ENCODE measurements around the gene PLK5.
"Not testable (repeated sequence)": the region's sequence is repeated elsewhere in the genome, so short reads cannot be mapped to it uniquely, and the experiment has no call there.

PLK5 gene

DNA sequence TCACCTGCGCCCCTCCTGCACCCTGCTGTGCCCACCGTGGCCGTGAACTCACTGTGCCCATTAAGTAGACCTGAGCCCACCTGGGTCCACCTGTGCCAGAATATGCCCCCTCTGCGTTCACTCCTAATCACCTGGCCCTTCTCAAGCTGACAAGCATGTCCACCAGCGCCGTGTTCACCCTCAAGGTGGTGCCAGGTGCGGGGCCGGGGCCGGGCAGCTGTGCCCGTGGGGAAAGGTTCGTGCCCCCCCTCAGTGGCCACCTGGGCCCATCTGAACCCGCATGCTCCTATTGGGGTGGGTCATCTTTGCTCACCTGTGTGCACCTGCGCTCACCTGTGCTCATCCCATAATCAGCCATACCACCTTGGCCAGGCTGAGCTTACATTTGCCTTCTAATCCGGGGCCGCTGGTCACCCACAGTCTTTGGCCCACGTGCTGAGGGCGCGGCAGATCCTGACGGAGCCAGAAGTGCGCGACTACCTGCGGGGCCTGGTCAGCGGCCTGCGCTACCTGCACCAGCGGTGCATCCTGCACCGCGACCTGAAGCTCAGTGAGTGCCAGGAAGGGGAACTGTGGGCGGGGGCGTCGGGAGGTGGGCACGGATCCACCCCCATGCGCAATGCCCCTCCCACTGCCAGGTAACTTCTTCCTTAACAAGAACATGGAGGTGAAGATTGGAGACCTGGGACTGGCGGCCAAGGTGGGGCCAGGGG is 2.3 kb downstream of the PLK5 start:
- no peak for DNase-seq

DNA sequence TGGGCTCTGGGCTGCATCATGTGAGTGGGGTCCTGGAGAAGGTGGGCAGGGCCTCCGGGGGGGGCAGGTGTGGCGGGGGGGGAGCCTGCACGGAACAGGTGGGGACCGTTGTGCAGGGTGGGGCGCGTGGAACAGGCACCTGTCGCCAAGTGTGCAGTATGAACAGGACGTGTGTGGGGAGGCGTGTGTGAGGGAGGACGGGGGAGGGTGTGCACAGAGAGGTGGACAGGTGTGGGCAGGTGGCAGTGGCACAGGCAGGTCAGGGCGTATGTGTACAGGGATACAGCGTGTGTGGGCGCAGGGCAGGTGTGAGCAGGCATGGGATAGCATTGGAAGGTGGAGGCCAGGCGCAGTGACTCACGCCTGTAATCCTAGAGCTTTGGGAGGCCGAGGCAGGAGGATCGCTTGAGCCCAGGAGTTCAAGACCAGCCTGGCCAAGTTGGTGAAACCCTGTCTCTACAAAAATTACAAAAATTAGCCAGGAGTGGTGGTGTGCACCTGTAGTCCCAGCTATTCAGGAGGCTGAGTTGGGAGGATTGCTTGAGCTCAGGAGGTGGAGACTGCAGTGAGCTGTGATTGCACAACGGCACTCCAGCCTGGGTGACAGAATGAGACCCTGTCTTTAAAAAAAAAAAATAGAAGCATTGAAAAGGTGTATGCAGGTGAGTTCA is 3.2 kb downstream of the PLK5 start:
- DNase-seq = no peak

DNA sequence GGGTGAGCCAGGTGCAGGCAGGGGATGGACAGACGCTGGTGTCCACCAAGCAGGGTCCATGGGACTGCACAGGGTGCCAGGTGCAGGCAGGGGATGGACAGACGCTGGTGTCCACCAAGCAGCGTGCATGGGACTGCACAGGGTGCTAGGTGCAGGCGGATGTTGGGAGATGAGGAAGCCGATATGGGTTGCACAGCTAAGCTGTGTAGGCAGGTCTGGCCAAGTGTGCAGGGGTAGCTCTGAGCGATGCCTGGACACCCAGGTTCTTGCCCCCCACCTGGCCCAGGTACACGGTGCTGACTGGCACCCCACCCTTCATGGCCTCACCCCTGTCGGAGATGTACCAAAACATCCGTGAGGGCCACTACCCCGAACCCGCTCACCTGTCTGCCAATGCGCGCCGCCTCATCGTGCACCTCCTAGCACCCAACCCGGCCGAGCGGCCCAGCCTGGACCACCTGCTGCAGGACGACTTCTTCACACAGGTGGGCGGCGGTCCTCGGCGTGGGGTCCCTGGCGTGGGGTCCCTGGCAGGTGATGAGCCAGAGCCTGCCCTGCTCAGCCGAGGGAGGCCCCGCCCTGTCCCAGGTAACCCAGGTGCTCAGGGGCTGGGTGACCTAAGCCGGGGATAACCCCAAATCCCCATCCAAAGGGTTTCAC is 3.9 kb downstream of the PLK5 start:
- no peak for DNase-seq

DNA sequence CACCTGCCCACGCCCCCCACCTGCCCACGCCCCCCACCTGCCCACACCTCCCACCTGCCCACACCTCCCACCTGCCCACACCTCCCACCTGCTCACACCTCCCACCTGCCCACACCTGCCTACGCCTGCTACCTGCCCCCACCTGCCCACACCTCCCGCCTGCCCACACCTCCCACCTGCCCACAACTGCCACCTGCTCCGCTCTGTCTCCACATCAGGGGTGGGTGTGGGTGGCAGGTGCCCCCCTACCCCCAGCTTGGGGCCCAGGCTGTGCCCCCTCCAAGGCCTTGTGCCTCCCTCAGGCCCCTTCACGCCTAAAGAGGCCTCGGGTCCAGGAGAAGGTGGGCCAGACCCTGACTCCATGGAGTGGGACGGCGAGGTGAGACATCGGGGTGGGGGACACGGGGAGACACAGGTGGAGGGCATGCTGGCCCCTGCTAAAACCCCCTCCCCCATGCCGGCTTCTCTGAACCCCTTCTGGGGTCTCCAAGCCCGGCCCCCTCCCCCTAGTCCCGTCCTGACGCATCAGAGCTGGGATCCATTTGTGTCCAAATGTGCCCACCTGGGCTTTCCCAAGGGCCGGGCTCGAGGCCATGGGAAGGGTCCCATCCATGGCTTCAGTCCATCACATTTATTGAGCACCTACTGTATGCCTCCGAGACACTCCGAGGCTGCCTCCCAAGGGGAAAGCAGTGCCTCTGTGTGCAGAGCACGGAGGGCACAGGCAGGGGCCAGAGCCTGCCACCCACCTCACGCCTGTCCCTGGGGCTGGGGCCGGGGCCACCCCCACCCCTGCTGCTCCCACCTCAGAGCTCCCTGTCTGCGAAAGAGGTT is 4.9 kb downstream of the PLK5 start:
- DNase-seq = no peak

DNA sequence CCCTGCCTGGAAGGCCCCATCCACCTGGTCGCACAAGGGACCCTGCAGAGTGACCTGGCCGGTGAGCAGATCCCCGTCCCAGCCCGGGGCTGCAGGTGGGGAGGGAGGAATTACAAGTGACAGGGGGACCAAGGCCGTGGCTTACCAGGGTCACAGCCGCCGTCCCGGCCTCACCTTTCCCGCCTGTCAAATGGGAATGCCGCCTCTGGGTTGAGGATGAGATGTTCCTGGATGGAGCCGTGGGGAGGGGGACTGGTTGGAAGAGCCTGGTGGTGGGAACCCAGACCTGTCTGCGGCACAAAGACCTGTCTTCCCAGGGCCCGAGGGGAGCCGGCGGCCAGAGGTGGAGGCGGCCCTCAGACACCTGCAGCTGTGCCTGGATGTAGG is 5.5 kb downstream of the PLK5 start:
- DNase-seq = no peak

DNA sequence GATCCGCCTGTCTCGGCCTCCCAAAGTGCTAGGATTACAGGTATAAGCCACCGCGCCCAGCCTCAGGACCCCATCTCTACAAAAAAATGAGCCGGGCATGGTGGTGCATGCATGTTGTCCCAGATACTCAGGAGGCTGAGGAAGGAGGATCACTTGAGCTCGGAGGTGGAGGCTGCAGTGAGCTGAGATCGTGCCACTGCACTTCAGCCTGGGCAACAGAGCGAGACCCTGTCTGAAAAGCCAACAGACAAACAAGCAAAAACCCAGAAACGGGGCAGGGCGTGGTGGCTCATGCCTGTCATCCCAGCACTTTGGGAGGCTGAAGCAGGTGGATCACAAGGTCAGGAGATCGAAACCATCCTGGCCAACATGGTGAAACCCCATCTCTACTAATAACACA is 7.0 kb downstream of the PLK5 start:
- not testable (repeated sequence) for DNase-seq

DNA sequence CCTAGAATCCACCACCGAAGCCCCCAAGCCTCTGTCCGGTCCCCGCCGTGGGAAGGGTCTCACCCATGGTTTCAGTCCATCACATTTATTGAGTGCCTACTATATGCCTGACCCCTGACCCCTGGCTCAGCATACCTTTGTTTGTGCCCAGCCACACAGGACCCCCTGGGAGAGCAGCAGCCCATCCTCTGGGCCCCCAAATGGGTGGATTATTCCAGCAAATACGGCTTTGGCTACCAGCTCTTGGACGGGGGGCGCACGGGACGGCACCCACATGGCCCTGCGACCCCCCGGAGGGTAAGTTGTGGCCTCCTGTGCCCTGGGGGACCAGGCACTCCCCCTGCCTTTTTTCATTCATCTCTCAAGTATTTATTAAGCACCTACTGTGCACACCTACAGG is 7.7 kb downstream of the PLK5 start:
- DNase-seq = no peak

DNA sequence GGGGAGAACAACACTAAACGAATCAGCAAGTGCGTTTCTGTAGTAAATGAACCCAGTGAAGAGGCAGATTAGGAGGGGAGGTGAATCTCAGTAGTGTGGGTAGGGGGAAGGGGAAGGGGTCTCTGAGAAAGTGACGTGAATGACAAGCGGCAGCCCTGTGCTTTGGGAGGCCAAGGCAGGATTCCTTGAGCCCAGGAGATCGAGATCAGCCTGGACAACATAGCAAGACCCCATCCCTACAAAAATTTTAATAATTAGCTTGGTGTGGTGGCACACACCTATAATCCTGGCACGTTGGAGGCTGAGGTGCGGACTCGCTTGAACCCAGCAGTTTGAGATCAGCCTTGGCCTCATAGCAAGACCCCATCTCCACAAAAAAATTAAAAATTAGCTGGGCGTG is 8.1 kb downstream of the PLK5 start:
- DNase-seq = no peak

DNA sequence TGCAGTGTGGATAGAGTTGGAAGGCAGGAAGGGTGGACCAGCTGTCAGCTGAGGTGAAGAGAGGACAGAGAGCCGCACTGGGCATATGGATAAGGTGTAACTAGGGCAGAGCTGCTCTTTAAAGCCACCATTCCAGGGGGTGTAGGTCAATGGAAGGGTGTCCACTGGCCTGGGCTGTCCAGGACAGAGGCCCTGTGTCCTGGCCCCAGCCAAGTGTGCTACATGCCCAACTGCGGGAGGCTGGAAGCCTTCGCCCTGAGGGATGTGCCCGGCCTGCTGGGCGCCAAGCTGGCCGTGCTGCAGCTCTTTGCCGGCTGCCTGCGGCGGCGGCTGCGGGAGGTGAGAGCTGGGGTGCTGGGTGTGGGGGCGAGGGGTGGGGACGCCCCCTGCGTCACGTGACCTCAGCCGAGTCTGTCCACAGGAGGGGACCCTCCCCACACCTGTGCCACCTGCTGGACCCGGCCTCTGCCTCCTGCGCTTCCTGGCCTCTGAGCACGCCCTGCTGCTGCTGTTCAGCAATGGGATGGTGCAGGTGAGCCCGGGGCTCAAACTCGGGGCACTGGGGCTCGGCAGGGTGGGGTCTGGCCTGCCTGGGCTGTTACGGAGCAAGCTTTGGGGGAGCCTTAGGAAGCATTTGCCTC is 9.8 kb downstream of the PLK5 start:
- DNase-seq = no peak

DNA sequence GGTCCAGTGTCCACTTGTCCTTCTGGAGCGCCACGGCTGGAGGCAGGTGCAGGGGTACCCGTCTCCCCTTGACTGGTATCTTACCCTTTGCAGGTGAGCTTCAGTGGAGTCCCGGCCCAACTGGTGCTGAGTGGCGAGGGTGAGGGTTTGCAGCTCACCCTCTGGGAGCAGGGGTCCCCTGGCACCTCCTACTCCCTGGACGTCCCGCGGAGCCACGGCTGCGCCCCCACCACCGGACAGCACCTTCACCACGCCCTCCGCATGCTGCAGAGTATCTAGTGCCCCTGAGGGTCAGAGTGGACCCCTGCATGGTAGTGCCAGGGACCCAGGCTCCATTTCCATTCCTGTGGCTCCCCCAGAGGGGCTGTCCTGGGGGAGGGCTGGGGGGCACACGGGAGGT is 11.1 kb downstream of the PLK5 start:
- DNase-seq = no peak

DNA sequence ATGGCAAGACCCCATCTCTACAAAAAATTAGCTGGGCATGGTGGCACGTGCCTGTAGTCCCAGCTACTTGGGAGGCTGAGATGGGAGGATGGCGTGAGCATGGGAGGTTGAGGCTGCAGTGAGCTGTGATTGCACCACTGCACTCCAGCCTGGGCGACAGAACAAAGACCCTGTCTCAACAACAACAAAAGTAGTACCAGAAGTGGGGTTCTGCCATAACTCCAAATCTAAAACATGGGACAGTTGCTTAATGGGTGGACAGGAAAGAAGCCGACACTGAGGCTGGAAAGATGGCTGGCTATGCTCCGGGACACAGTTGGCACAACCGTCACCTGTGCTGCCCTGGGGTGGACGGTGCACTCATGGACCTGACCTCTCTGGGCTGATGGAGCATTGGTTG is 11.8 kb downstream of the PLK5 start:
- DNase-seq = not testable (repeated sequence)

DNA sequence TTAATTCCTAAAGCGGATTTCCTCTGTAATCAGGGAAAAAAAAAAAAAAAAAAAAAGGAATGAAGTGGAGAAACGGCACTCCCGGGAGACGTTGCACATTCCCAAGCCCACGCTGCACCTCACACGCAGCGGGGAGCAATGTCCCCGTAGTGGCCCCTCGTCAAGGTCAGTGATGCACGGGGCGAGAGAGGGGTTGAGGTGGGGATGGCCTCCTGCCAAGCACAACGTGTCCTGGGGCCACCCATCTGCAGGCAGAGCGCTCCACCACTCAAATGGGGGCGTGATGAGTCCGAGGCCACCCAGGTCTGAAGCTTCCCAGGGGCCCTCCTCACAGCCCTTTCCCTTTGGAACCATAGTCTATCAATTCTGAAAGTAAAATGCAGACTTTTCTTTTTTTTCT is 15.1 kb downstream of the PLK5 start:
- DNase-seq = no peak

DNA sequence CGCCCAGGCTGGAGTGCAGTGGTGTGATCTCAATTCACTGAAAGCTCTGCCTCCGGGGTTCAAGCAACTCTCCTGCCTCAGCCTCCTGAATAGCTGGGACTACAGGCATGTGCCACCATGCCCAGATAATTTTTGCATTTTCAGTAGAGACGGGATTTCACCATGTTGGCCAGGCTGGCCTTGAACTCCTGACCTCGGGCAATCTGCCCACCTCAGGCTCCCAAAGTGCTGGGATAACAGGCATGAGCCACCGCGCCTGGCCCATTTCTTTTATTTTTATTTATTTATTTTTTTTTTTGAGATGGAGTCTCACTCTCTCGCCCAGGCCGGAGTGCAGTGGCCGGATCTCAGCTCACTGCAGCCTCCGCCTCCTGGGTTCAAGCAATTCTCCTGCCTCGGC is 15.9 kb downstream of the PLK5 start:
- not testable (repeated sequence) for DNase-seq

DNA sequence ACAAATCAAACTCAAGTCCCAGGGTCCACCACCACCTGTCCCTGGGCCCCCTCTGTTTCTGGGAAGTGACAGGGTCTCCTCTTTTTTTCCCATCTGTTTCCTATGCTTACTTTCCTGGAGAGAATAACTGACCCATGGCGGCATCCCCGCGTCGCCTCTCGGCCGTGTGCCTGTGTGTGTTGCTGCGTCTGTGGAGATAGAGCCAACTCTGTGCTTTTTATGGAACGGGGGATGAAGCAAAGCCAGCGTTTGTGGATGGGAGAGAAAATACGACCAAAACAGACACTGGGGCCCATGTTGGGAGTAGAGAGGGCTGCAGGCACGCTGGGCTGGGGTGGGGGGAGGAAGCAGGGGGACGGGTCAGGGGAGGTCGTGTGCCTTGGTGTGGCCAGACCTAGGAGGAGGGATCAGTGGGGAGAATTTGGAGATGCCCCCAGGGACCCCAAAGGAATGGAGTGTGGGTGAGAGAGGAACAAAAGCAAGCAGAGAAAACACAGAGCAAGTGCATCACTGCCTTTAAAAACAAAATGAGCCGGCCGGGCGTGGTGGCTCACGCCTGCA is 16.6 kb downstream of the PLK5 start:
- DNase-seq = no peak

DNA sequence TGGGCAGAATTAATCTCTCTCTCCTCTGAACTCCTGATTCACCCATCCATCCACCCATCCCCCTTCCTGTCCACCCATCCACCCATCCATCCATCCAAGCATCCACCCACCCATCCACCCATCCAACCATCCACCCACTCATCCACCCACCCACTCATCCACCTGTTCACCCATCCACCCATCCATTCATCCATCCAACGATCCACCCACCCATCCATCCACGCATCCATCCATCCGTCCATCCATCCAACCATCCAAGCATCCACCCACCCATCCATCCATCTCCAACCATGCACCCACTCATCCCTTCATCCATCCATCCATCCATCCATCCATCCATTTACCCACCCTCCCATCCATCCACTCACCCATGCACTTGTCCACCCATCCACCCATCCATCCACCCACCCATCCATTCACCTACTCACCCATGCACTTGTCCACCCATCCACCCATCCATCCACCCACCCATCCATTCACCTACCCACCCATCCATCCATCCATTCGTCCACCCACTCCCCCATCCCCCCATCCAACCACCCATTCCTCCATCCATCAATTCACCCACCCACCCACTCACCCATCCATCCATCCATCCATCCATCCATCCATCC is 25.6 kb downstream of the PLK5 start:
- DNase-seq = no peak

DNA sequence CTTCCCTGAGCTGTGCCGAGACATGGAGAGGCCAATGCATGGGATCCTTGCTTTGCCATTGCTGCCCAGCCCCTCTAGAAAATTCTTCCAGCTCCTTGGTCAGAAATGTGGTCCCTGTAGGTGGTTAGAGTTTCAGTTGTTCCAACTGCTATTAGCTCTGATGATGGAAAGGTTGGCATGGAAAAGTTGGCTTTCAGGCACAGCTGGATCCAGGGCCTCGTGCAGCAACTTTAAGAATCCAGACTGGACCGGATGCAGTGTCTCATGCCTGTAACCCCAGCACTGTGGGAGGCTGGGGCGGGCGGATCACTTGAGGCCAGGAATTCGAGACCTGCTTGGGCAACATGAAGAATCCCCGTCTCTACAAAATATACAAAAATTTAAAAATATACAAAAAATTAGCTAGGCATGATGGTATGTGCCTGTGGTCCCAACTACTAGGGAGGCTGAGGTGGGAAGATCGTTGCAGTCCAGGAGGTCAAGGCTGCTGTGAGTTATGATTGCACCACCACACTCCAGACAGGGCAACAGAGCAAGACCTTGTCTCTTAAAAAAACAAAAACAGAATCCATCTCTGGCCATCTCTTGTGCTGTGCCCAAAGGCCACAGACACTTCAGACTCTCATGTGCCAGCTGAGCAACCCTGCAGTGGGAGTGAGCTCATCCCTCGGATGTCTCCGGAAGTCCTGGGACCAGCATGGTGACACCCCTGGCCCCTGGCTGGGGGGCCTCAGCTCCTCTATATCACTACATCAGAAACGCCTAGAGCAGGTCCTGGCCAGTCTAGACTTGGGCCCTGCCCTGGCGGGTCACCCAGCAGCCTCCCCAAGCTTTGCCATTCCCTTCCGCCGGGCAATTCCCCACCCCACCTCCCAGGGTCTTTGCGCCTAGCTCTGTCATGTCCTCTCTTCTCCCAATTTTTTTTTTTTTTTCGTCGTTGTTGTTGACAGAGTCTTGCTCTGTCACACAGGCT is 27.5 kb downstream of the PLK5 start:
- DNase-seq = no peak

DNA sequence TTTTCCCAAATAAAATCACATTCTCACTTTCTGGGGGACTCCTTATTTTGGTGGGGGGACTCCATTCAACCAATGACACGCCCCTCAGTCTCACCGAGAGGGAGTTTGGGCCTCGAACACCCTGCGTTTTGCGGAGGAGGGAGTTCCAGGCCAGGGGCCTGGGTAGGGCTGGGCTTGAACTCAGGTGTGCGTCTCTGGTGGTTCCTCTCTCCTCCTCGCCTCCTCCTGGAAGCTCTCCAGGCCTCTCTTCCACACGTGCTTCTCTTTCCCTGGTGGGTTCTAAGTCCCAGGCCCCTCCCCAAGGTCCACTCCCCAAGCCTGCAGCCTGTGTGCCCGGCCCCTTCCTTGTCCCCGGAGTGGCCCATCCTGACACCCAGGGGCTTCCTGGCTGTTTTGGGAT is 29.5 kb downstream of the PLK5 start:
- DNase-seq = no peak

DNA sequence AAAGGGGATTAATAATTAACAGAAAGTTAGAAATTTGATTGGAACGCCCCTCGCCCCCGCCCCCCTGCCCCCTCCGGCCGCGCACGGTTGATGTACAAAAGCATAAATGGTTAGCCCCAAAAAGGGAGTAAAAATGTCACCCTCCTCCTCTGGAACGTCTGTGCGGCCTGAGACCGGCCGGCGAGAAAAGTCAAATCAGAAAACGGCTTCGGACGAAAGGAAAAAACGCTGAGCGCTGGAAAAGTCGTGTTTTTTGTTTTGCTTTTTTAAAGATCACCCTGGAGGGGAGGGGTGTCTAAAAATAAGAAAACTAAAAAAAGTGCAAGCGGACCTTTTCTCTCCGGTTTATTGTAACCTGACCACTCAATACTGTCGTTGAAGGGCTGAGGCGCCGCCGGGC is 31.1 kb downstream of the PLK5 start:
- no peak for DNase-seq

DNA sequence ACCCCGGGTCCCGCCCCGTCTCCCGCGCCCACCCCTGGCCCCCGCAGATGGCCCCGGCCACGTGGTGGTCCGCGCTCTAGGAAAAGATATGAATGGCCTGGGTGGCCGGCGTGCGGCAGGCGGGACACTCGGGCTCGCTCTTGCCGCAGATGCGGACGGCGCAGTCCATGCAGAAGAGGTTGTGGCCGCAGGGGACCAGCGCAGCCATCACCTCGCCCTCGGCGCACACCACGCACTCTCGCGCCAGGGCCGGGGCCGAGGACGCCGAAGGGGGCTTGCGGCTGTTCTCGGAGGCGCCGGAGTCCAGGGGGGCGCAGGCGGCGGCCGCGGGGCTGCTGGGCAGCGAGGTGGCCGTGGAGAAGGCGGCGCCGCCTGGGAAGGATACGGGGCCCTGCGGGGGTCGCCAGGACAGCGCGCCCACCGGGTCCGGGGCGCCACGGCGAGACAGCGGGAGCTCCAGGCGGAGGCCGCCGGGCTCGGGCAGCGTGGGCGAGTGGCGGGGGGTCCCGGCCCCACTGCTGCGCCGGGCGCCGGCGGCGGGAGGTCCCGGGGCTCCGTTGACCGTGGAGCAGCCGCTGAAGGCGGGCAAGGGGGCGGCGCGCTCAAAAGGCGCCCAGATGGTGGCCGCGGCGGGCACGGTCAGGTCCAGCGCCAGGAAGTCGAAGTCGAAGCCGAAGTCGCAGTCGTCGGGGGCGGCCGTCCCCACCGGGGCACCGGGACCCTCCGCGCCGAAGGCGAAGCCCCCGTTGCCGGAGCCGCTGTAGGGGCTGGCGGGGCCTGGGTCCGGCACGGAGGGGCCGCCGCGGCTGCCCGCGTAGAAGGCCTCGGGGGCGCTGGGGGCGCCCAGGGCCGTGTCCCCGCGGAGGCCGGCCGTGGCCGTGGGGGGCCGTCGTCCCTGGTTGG is 31.9 kb downstream of the PLK5 start:
- no peak for DNase-seq

All from cortex of kidney (tissue), 1 donor.